HEK293 (cell line): ENCODE measurements around the gene CENPA.

Experiments
- CTCF ChIA-PET: fragments of 350-600 bp; formaldehyde crosslinking; extraction: SDS; loops from one replicate; lab custom pipeline; 2021; ENCODE audit warnings: antibody characterized with exemption; lab: Yijun Ruan, JAX
- POLR2A ChIA-PET: fragments of 300-600 bp; formaldehyde crosslinking; extraction: SDS; loops from one replicate; lab custom pipeline; 2020; ENCODE audit warnings: antibody characterized with exemption, inconsistent platforms; lab: Yijun Ruan, JAX
- H3K27ac ChIP-seq: fragments of 200-500 bp; sonication (Bioruptor generic); 2 replicates; pipeline ENCODE4 v1.5.1; 2014; ENCODE audit warnings: low read depth, low read length, control low read depth, inconsistent platforms; ENCODE audit errors: extremely low read depth
- H3K36me3 ChIP-seq, 2 experiments: fragments of 200-500 bp in 1 of 2; sonication (Bioruptor generic) in 1 of 2; 1 replicate in 1 of 2; 2 replicates in 1 of 2; pipeline ENCODE4 v1.5.1; 2014 to 2017; ENCODE audit warnings: inconsistent platforms in 2 of 2, low read length in 2 of 2; ENCODE audit not compliant: control insufficient read depth in 2 of 2, insufficient read depth in 1 of 2
- H3K4me1 ChIP-seq: fragments of 200-500 bp; sonication (Bioruptor generic); 2 replicates; pipeline ENCODE4 v1.5.1; 2014; ENCODE audit warnings: mild to moderate bottlenecking, low read length, inconsistent platforms; ENCODE audit not compliant: control insufficient read depth, insufficient read depth
- H3K4me3 ChIP-seq: 2 replicates; pipeline ENCODE4 v1.5.1; 2011; ENCODE audit warnings: low read depth, mild to moderate bottlenecking, control low read depth, low read length, moderate library complexity
- H3K9me3 ChIP-seq: fragments of 200-500 bp; sonication (Bioruptor generic); 2 replicates; pipeline ENCODE4 v1.5.1; 2014; ENCODE audit warnings: low read depth, low read length, inconsistent platforms; ENCODE audit not compliant: control insufficient read depth, insufficient read depth
- GLI4 ChIP-seq: fragments of 450-650 bp; formaldehyde crosslinking; IDR thresholded peaks from 2 replicates; pipeline ENCODE4 v1.5.1; 2016; ENCODE audit warnings: missing biosample characterization, missing genetic modification characterization
- KLF7 ChIP-seq: fragments of 450-650 bp; formaldehyde crosslinking; IDR thresholded peaks from 2 replicates; pipeline ENCODE4 v1.5.1; 2016; ENCODE audit warnings: missing biosample characterization, missing genetic modification characterization, borderline replicate concordance
- PRDM2 ChIP-seq: fragments of 450-650 bp; formaldehyde crosslinking; IDR thresholded peaks from 2 replicates; pipeline ENCODE4 v1.5.1; 2016; ENCODE audit warnings: missing biosample characterization, missing genetic modification characterization, borderline replicate concordance
- PRDM4 ChIP-seq: fragments of 450-650 bp; formaldehyde crosslinking; IDR thresholded peaks from 2 replicates; pipeline ENCODE4 v1.5.1; 2017; ENCODE audit warnings: missing biosample characterization, missing genetic modification characterization
- SETDB1 ChIP-seq: IDR thresholded peaks from one replicate; pipeline ENCODE4 v1.6.1; 2017; ENCODE audit warnings: mild to moderate bottlenecking, low read length, moderate library complexity, mixed read lengths; ENCODE audit not compliant: insufficient read length
- SP2 ChIP-seq: fragments of 450-650 bp; formaldehyde crosslinking; IDR thresholded peaks from 2 replicates; pipeline ENCODE4 v1.5.1; 2016; ENCODE audit warnings: missing biosample characterization, missing genetic modification characterization
- YY1 ChIP-seq: fragments of 450-650 bp; formaldehyde crosslinking; IDR thresholded peaks from 2 replicates; pipeline ENCODE4 v1.5.1; 2018; ENCODE audit warnings: missing biosample characterization, missing genetic modification characterization
- ZNF121 ChIP-seq: fragments of 450-650 bp; formaldehyde crosslinking; IDR thresholded peaks from 2 replicates; pipeline ENCODE4 v1.5.1; 2016; ENCODE audit warnings: missing biosample characterization, missing genetic modification characterization
- ZNF132 ChIP-seq: fragments of 450-650 bp; formaldehyde crosslinking; IDR thresholded peaks from 2 replicates; pipeline ENCODE4 v1.5.1; 2017; ENCODE audit warnings: missing biosample characterization, missing genetic modification characterization, borderline replicate concordance
- ZNF280C ChIP-seq: fragments of 450-650 bp; formaldehyde crosslinking; IDR thresholded peaks from 2 replicates; pipeline ENCODE4 v1.5.1; 2016; ENCODE audit warnings: missing biosample characterization, missing genetic modification characterization
- ZNF302 ChIP-seq: fragments of 450-650 bp; formaldehyde crosslinking; IDR thresholded peaks from 2 replicates; pipeline ENCODE4 v1.5.1; 2016; ENCODE audit warnings: missing biosample characterization, missing genetic modification characterization, low read depth
- ZNF350 ChIP-seq: fragments of 450-650 bp; formaldehyde crosslinking; IDR thresholded peaks from 2 replicates; pipeline ENCODE4 v1.5.0; 2017; ENCODE audit warnings: missing biosample characterization, mild to moderate bottlenecking, missing genetic modification characterization
- ZNF473 ChIP-seq: fragments of 450-650 bp; formaldehyde crosslinking; IDR thresholded peaks from 2 replicates; pipeline ENCODE4 v1.5.1; 2017; ENCODE audit warnings: missing biosample characterization, missing genetic modification characterization
- ZNF530 ChIP-seq: fragments of 450-650 bp; formaldehyde crosslinking; IDR thresholded peaks from 2 replicates; pipeline ENCODE4 v1.5.1; 2016; ENCODE audit warnings: low read depth, missing biosample characterization, missing genetic modification characterization
- ZNF645 ChIP-seq: fragments of 450-650 bp; formaldehyde crosslinking; IDR thresholded peaks from 2 replicates; pipeline ENCODE4; 2016; ENCODE audit warnings: missing biosample characterization, missing genetic modification characterization
- ZNF658 ChIP-seq: fragments of 450-650 bp; formaldehyde crosslinking; IDR thresholded peaks from 2 replicates; pipeline ENCODE4; 2016; ENCODE audit warnings: missing biosample characterization, missing genetic modification characterization
- ZNF660 ChIP-seq: fragments of 450-650 bp; IDR thresholded peaks from 2 replicates; pipeline ENCODE4 v1.5.1; 2018; ENCODE audit warnings: missing biosample characterization, mild to moderate bottlenecking, missing genetic modification characterization
- ZSCAN23 ChIP-seq: fragments of 450-650 bp; formaldehyde crosslinking; IDR thresholded peaks from 2 replicates; pipeline ENCODE4 v1.5.1; 2016; ENCODE audit warnings: missing biosample characterization, missing genetic modification characterization
- TF ChIP-seq, protein P1 (sequence below): fragments of 450-650 bp; formaldehyde crosslinking; IDR thresholded peaks from 2 replicates; pipeline ENCODE4 v1.5.1; 2016; ENCODE audit warnings: missing biosample characterization, missing genetic modification characterization
- TF ChIP-seq, protein P2 (sequence below): IDR thresholded peaks from 2 replicates; pipeline ENCODE4 v1.6.1; 2011; ENCODE audit warnings: mild to moderate bottlenecking, low read depth, low read length, borderline replicate concordance

CENPA gene

GRCh38 chr2:26809211-26809610 lies 23.4 kb downstream of the CENPA start (continued):
- TF ChIP-seq ZNF530 (no peak), YY1 (tag by site-specific recombination) (no peak), ZSCAN23 (tag by site-specific recombination) (no peak), ZNF132 (no peak), ZNF645 (no peak), SP2 (tag by site-specific recombination) (no peak)

GRCh38 chr2:26809876-26810577 lies 24.2 kb downstream of the CENPA start:
- H3K27ac ChIP-seq: no peak overlapping the region
- CTCF ChIA-PET: no interaction called here
- POLR2A ChIA-PET: no interaction called here

GRCh38 chr2:26811261-26811660 lies 25.4 kb downstream of the CENPA start:
- ChIA-PET CTCF (no interaction called here), POLR2A (no interaction called here)
- no peak overlapping the region for H3K4me3 ChIP-seq
- no peak for TF ChIP-seq SETDB1
- no peak for TF ChIP-seq ZNF473
- no peak for TF ChIP-seq ZNF350 (tag by site-specific recombination)
- TF ChIP-seq PRDM4 (tag by site-specific recombination): no peak
- TF ChIP-seq, protein P1, sequence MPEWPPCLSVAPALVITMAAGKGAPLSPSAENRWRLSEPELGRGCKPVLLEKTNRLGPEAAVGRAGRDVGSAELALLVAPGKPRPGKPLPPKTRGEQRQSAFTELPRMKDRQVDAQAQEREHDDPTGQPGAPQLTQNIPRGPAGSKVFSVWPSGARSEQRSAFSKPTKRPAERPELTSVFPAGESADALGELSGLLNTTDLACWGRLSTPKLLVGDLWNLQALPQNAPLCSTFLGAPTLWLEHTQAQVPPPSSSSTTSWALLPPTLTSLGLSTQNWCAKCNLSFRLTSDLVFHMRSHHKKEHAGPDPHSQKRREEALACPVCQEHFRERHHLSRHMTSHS: no peak
- no peak for TF ChIP-seq KLF7 (tag by site-specific recombination)
- TF ChIP-seq, protein P2, sequence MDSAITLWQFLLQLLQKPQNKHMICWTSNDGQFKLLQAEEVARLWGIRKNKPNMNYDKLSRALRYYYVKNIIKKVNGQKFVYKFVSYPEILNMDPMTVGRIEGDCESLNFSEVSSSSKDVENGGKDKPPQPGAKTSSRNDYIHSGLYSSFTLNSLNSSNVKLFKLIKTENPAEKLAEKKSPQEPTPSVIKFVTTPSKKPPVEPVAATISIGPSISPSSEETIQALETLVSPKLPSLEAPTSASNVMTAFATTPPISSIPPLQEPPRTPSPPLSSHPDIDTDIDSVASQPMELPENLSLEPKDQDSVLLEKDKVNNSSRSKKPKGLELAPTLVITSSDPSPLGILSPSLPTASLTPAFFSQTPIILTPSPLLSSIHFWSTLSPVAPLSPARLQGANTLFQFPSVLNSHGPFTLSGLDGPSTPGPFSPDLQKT: no peak
- TF ChIP-seq PRDM2 (tag by site-specific recombination): no peak

More at GRCh38 chr2:26809876-26810577, 24.2 kb downstream of the CENPA start:
- Histone ChIP-seq H3K36me3 (no peaks in the 10 kb centered on the region), H3K4me1 (no peaks in the 10 kb centered on the region), H3K4me3 (no peak overlapping the region), H3K9me3 (no peaks in the 10 kb centered on the region)
- TF ChIP-seq GLI4 (tag by site-specific recombination) (no peak), ZNF660 (no peak), ZNF280C (tag by site-specific recombination) (no peak), ZNF658 (tag by site-specific recombination) (no peak), ZNF302 (tag by site-specific recombination) (no peak), ZNF121 (tag by site-specific recombination) (no peak)

More at GRCh38 chr2:26811261-26811660, 25.4 kb downstream of the CENPA start:
- Histone ChIP-seq H3K9me3 (no peaks in the 10 kb centered on the region), H3K27ac (no peak overlapping the region), H3K4me1 (no peaks in the 10 kb centered on the region), H3K36me3 (no peaks in the 10 kb centered on the region)
